Forelimb muscle (tissue), 1 donor: ENCODE data around the gene HMGXB4. TPM values are rescaled to one million over a fixed set of nuclear protein-coding genes. Genes with fewer than 3 reads are reported as not detected.
A peak's percentile ranks its signal among the peaks of the same experiment; 100 is the strongest.
"Not testable (repeated sequence)": the region's sequence is repeated elsewhere in the genome, so short reads cannot be mapped to it uniquely, and the experiment has no call there.

Experiments
- DNase-seq: peaks from one replicate; pipeline ENCODE4 v3.0.0-alpha.2; 2013; ENCODE audit warnings: low read depth
- polyA plus RNA-seq: library from polyadenylated mRNA; unstranded; fragments of 120-200 nt; gene quantifications from one replicate; pipeline ENCODE4 v1.2.1, GENCODE V29; 2013; ENCODE audit not compliant: insufficient read length

The HMGXB4 gene, protein sequence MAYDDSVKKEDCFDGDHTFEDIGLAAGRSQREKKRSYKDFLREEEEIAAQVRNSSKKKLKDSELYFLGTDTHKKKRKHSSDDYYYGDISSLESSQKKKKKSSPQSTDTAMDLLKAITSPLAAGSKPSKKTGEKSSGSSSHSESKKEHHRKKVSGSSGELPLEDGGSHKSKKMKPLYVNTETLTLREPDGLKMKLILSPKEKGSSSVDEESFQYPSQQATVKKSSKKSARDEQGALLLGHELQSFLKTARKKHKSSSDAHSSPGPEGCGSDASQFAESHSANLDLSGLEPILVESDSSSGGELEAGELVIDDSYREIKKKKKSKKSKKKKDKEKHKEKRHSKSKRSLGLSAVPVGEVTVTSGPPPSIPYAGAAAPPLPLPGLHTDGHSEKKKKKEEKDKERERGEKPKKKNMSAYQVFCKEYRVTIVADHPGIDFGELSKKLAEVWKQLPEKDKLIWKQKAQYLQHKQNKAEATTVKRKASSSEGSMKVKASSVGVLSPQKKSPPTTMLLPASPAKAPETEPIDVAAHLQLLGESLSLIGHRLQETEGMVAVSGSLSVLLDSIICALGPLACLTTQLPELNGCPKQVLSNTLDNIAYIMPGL
- 13.4 TPM for polyA plus RNA-seq

DNA sequence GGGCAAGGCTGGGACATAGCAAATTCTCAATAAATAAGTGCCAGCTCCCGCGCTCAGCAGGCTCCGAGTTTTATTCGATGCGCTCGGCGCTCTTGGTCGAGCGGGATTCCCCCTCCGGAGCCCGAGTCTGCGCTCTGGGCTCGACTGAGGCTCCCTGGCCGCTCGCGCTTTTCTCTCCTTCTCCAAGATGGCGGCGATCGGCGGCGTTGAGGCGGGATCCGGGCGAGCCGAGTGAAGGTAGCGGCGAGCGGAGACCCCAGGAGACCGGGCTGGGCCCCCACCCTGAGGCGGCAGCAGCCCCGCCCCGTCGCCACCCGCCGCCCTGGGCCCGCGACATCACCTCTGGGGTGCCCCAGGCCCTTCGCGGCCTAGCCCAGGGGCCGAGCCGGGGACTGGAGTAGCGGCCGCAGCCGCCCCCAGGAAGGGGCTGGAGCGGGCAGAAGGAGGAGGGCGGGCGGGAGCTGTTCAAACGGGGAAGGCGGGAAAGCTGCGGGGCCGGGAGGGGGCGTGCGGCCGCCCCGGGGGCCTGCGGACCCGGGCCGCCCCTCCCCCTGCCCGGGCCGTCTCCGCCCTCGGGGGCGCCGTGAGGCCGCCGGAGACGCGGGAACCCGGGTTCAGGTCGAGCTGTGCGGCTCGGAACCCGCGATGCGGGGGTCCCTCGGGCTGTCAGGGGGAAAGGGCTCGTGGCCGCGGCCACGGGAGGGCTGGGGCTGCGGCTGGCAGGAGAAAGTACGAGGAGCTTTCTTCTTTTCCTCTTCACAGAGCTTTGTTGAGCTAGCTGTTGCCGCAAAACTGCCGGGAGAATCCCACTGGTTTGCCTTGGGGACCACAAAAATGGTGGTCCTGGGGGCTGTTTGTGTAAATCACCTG, at the start of gene HMGXB4:
HMGXB4 (plus strand) TSS at position 173 of the 870 bp plus-strand sequence. CDS start 4,898 bp downstream, outside the sequence.
- peak; percentile 84 for DNase-seq

DNA sequence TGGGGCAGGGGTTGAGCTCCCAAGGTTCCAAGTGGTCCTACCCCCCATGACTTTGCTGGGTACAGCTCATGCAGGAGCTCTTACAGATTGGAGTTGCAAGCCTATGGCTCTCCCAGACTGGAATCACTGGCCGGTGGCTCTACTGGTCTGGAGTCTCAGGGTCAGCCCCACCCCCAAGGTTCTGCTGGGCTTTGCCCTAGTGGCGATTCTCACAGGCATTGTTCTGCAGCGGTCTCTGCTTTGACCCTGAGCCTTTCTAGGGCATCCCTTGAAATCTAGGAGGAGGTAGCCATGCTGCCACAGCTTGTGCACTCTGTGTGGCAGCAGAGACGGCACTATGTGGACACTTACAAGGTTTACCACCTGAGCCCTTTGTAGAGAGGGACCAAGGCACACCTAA, 49.3 kb upstream of the HMGXB4 start:
- no peak for DNase-seq

DNA sequence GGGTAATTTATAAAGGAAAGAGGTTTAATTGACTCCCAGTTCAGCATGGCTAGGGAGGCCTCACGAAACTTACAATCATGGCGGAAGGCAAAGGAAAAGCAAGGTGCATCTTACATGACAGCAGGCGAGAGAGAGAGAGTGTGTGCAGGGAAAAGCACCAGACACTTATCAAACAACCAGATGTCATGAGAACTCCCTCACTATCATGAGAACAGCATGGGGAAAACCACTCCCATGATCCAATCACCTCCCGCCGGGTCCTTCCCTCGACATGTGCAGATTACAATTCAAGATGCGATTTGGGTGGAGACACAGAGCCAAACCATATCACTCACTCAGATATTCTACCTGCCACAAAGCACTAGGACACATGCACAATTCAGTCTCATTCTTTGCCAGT, 48.1 kb upstream of the HMGXB4 start:
- DNase-seq, result no peak

DNA sequence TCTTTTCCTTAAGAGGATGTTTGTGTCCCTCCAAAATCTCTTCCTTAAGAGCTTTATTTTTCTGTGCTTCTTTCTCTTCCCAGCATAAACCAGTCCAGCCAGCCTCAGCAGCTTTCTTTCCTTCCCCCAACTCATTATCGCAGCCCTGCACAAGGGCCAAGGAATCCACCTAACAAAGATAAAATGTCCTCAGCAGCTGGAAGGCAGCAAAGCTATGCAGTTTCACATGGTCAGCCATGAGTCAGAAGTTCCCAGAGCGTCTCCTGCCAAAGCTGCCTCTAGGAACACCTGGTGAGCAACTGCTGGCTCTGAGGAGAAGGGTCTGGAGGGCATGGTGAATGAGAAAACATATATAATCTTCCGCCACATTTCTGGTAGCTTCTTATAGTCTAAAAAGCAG, 45.3 kb upstream of the HMGXB4 start:
- no peak for DNase-seq

DNA sequence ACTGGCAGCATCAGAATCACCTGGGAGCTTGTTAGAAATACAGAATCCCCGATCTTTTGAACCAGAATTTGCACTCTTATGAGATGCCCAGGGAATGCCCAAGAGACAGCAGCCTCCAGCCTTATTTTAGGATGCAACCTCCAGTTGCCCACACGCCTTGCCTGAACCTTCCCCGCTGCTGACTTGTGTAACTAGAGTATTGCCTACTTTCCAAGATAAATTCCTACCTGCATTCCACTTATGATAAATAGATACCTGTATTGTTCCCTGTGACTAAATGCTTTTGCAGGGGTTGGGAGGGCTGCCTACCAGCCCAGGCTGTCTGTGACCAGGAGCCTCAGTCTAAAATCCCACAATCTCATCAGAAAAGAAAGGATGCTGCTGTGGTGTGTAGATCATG, 44.3 kb upstream of the HMGXB4 start:
- DNase-seq, result no peak

DNA sequence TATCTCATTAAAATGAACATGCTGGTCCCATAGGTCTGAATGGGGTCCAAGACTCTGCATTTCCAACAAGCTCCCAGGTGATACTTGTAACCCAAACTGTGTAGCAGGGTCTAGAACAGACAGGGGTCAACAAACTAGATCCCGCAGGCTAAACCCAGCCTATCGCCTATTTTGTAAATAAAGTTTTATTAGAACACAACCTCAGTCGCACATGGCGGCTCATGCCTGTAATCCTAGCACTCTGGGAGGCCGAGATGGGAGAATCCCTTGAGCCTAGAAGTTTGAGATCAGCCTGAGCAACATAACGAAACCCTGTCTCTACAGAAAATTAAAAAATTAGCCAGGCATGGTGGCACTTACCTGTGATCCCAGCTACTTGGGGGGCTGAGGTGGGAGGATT, 42.3 kb upstream of the HMGXB4 start:
- no peak for DNase-seq

DNA sequence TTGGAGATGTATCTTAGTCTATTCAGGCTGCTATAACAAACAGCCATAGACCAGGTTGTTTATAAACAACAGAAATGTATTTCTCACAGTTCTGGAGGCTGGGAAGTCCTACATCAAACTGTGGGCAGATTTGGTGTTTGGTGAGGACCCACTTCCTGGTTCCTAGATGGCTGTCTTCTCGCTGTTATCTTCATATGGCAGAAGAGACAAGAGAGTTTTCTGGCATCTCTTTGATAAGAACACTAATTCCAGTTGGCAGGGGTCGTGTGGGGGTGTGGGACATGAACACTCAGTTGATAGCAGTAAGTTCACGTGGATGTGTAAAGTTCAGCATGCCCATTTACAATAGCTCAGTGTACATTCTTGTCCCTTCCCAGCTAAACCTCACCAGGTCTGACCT, 41.3 kb upstream of the HMGXB4 start:
- DNase-seq, result no peak

DNA sequence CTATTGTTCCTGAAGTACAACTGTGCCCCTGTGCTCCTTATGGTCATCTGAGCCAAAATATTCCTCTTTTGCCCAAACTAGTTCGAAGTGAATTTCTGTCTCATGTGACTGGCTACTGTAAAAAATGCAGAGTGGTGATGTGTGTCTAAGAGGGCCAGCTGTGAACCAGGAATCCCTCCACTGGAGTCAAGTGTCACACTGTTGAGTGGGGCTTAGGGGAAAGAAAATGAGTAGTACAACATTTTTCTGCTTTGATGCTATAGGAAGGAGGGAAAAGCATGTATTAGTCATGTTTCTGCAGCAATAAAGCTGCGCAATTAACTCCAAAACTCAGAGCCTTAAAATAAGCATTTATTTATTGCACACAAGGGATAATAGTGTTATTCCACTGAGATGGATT, 39.8 kb upstream of the HMGXB4 start:
- DNase-seq, result no peak

DNA sequence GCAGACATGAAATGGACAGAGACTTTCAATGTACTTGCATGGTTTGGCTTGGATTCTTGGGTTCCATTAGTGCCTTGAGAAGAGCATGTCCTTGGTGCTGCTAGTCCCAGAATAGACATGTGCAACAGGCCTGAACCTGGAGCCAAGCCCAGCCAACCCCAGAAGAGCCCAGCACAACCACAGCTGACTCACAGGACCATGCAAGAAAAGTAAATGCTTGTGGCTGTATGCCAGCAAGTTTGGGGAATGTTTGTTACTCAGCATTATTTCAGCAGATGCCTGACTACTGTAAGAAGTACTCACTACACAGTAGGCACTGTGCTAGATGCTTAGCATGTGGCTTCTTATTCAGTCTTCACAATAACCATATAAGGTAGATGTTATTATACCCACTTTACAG, 39.2 kb upstream of the HMGXB4 start:
- DNase-seq, result no peak

DNA sequence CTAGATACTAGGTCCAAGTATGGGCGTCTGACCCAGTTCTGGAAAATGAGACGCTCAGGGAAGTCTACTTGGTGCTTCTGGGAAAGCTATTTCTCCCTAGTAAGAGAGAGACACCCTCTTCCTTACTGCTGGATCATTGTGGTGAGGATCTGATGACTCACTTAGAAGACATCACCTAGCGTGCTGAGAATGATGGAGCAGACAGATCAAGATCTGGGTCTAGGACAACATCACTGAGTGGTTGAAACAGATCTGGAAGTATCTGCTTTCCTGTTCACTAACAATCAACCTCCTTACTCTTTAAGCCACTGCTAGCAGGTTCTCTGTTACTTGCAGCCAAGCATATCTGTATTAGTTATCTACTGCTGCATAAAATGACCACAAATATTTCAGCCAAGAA, 38.3 kb upstream of the HMGXB4 start:
- no peak for DNase-seq

DNA sequence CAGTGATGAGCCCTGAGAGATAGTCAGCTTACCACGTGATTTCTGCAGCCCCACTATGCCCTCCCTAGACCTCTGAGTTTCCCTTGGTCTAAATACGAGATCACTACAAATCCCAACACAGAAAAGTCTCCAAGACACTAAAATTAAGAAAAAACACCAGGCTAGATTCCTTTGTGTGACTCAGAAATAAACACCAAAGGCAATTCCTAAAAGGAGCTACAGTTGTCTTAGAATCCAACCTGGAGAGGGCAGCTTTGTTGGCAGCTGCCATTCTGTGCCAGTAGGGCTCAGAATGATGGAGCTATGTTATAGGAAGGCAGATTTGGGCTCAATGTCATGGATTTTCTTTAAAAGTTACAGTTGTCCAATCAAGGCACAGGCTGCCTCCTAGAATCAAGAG, 37.1 kb upstream of the HMGXB4 start:
- no peak for DNase-seq

DNA sequence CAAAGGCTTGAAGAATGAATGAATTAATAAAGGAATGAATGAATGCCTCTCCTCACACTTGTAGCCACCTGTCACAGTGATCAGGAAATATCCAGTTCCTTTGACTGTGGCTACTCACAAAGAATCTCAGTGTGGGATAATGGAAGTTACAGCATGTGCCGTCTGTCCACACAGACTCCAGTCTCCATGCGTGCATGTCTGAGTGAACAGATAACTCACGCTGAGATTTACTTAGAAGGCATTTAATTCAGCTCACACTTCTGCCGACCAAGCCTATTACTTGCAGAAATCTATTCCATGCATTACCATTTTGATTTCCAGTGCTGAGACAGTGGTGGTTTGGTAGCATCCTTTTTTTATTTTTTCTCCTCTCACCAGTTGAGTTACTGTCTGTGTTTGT, 32.3 kb upstream of the HMGXB4 start:
- DNase-seq, result no peak

DNA sequence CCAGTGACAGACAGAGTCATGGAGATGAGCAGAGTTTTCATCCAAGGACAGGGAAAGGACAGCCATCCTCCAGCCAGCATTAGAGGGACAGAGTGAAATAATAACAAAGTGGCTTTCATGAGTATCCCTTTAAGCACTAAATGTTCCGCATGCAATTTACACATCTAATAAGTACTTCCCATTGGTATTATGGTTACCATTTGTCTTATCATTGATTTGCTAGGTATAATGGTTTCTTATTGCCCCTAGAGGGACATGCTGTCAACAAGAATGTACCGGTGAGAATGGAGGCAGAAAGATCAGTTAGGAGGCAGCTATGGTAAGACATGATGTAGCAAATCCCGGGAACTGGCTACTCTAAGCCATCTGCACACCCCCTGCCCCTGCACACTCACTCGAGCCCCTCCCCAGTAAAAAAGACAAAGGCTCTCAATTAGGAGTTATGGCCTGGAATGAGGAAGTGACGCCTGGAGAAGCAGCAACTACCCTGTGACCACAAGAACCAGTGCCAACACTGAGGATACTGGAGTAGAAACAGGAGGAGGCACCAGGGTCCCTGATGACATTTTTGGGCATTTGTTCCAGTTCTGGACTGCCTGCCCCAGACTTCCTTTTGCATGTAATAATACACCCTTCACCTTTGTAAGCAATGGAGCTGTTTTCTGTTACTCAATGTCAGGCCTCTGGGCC, 30.2 kb upstream of the HMGXB4 start:
- DNase-seq, result no peak

DNA sequence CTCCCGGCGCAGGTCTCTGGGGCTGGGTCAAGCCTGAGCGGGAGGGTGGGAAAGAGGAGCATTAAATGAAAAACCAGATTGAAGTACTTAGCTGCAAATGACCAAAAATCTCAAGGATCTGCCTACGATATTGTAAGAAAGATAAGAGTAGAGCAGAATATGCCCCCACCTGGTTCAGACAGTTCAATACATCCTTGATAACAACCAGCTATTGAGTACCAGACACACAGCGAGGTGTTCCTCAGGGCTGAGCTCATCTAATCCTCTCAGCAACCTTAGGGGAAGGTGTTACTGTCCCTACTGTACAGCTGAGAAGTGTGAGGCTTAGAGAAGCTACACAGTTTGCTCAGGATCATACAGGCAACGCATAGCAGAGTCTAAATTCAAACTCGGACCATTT, 27.4 kb upstream of the HMGXB4 start:
- DNase-seq, result no peak

DNA sequence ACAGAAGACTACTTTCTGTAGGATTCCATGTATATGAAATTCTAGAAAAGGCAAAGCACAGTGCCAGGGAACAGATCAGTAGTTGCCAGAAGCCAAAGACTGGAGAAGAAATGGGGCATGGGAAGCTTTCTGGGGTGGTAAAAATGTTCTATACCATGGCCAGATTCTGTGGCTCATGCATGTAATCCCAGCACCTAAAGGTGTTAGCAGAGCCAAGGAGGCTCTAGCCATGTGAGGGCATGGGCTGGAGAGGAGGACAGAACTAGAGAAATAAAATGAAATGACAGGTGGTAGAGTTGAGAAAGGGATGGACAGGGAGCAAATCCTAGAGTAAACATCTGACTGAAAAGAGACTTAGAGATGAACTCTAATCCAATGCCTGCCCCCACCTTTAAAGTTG, 26.9 kb upstream of the HMGXB4 start:
- DNase-seq, result no peak

DNA sequence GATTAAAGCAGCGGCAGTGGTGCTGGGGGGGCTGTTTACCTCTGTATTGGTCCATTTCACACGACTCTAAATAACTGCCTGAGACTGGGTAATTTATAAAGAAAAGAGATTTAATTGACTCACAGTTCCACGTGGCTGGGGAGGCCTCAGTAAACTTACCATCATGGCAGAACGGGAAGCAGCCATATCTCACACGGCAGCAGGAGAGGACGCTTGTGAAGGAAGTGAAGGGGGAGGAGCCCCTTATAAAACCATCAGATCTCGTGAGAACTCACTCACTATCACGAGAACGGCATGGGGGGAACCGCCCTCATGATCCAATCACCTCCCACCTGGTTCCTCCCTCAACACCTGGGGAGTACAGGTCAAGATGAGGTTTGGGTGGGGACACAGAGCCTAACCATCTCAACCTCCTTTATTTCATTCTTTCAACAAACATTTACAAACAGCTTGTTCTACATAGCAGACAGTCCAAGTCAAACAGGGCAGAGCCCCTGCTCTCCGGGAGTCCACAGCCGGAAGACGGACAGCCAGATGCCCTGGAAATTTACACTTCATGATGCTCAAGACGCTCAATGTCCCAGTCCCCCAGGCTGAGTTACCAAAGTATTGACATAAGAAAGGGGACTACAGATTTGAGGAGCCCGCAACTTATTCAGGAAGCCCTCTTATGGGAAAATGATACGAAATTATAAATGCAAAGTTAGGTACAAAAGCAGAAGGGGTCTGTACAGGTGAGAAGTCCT, 26.3 kb upstream of the HMGXB4 start:
- no peak for DNase-seq

DNA sequence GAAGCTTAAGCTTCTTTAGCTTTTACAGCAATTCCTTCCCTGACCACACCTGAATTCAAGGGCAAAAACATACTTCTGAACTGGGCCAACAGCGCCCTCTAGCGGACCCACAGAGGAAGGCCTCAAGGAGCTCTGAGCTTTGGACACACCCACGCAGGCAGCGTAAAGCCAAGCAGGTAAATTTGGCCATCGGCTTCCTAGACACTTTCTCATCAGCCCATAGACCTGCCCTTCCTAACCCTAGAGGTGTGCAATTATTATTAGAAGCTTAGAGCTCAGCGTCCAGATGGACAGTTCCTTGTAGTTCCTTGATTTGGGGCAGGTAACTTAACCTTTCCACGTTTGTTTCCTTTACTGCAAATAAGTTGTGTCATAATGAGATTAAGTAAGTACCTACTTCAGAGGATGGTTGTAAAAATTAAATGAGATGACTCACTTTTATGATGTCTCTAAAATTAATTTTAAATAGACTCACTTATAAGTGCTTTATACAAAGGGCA, 25.7 kb upstream of the HMGXB4 start:
- DNase-seq, result peak; percentile 4

DNA sequence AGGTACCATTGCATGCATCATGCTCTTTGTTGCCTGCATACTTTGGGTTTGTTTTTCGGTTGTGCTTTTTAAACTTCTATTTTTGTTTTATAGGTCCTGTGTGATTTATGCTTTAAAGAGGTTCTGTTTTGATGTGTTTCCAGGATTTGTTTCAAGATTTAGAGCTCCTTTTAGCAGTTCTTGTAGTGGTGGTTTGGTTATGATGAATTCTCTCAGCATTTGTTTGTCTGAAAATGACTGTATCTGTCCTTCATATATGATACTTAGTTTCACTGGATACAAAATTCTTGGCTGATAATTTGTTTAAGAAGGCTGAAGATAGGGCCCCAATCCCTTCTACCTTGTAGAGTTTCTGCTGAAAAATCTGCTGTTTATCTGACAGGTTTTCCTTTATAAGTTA, 18.5 kb upstream of the HMGXB4 start:
- DNase-seq, result not testable (repeated sequence)

DNA sequence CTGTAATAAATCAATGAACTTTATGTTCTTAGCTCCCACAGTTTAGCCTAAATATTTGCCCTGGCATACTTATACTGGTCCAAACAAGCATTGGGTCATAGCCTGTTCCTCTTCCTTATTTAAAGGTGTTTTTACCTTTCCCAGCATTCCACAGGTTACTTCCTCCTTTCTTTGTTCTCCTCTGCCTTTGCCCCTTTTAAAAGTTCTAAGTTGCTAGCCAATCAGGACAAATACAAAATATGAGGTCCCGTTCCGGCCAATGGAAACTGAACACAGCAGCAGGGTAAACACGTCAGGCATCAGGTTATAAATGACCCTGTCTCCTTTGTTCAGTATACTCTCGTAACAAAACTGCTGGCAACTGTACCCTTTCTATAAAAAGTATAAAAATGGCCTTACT, 12.8 kb upstream of the HMGXB4 start:
- DNase-seq, result not testable (repeated sequence)

DNA sequence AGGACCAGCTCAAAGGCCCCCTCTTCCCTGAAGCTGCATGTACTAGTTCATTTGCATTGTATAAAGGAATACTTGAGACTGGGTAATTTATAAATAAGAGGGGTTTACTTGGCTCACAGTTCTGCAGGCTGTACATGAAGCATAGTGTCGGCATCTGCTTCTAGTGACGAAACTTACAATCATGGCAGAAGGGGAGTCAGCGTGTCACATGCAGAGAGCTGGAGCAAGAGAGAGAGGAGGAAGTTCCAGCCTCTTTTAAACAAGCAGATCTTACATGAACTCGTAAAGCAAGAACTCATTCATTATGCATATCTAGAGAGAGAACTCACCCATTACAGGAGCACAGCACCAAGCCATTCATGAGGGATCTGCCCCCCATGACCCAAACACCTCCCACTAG, 7.1 kb upstream of the HMGXB4 start:
- DNase-seq, result no peak

DNA sequence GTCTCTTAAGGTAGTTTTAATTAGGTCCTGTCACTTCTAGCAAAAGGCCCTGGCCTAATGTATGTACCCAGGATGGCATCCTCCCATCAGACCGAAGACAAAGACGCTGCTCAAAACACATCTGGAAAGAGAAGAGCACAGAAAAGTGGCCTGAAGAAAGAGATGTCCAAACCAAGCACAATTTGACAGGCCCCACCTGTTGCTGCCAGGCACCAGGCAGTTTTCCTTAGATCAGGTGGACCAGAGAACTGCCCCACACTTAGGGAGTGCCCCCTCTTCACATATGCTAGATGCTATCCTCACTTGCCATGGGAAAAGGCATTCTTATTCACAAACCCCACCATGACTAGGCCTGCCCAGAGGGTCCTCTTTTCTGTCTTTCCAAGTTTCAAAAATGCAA, 3.3 kb upstream of the HMGXB4 start:
- DNase-seq, result no peak
